K562 (cell line): ENCODE measurements around the gene MARK2. TPM values are rescaled to one million over a fixed set of nuclear protein-coding genes. Genes with fewer than 3 reads are reported as not detected.
A peak's percentile ranks its signal among the peaks of the same experiment; 100 is the strongest.

Experiments
- ATAC-seq: fragments of 200-7000 bp; cut with Tn5 transposase; 3 replicates; pipeline ENCODE4 v1.9.1; 2020; ENCODE audit warnings: moderate library complexity
- BruUV-seq: library from RNA; stranded (reverse); fragments of 400-500 nt; replicated peaks from 2 replicates; lab custom pipeline; 2021; lab: Mats Ljungman, UMichigan
- CTCF ChIA-PET: fragments of 300-600 bp; formaldehyde crosslinking; extraction: SDS; loops from one replicate; lab custom pipeline; 2021; ENCODE audit warnings: low intra/inter-chr PET ratio; lab: Yijun Ruan, JAX
- POLR2A ChIA-PET: fragments of 300-600, 350-650 bp; sonication (Branson Sonifier 250); formaldehyde crosslinking; extraction: SDS; loops from one replicate; lab custom pipeline; 2021; ENCODE audit warnings: antibody characterized with exemption, inconsistent platforms; lab: Yijun Ruan, JAX
- DNase-seq, 4 experiments: peaks; one replicate each; pipeline versions ENCODE4 v3.0.0 to v3.0.0-alpha.2; 2011 to 2018; ENCODE audit warnings: low spot score in 3 of 4, mixed read lengths in 3 of 4; ENCODE audit errors: extremely low read depth in 1 of 4
- FAIRE-seq: peaks from 2 replicates; lab custom pipeline; 2011; peaks lifted over from hg19 to GRCh38; lab: Jason Lieb, UNC
- H2AFZ ChIP-seq: 2 replicates; pipeline ENCODE4 v1.6.0; 2011; ENCODE audit warnings: low read depth, low read length, control low read depth, inconsistent platforms
- H3K27ac ChIP-seq: fragments of 200-600 bp; 3 replicates; pipeline ENCODE4 v1.8.0; 2011; ENCODE audit warnings: low read depth, mild to moderate bottlenecking, control low read depth, inconsistent platforms, low read length, moderate library complexity, mixed read lengths; ENCODE audit errors: extremely low read depth
- H3K27me3 ChIP-seq, 2 experiments: fragments of 300-600 bp in 1 of 2; 2 replicates in 1 of 2; 3 replicates in 1 of 2; pipeline versions ENCODE4 v1.6.0 to v1.8.0; 2011; ENCODE audit warnings: inconsistent platforms in 2 of 2, low read length in 2 of 2, mild to moderate bottlenecking in 1 of 2, mixed read lengths in 1 of 2, moderate library complexity in 1 of 2; ENCODE audit not compliant: control insufficient read depth in 2 of 2, insufficient read depth in 2 of 2
- H3K36me3 ChIP-seq: fragments of 300-600 bp; 3 replicates; pipeline ENCODE4 v1.8.0; 2011; ENCODE audit warnings: mild to moderate bottlenecking, low read length, inconsistent platforms; ENCODE audit not compliant: control insufficient read depth, insufficient read depth
- H3K4me1 ChIP-seq, 2 experiments: fragments of 200-600 bp in 1 of 2; replicated peaks in 1 of 2; 2 replicates in 1 of 2; 3 replicates in 1 of 2; pipeline versions ENCODE4 v1.5.1 to v1.8.0; 2011; ENCODE audit warnings: inconsistent platforms in 2 of 2, low read length in 2 of 2, mild to moderate bottlenecking in 1 of 2, mixed read lengths in 1 of 2, moderate library complexity in 1 of 2; ENCODE audit not compliant: control insufficient read depth in 2 of 2, insufficient read depth in 2 of 2
- H3K4me2 ChIP-seq: 2 replicates; pipeline ENCODE4 v1.6.1; 2011; ENCODE audit warnings: low read length, control low read depth, inconsistent platforms, mixed read lengths; ENCODE audit not compliant: insufficient read depth
- H3K4me3 ChIP-seq: fragments of 200-600 bp; sonication (generic), shearing (Covaris generic); 2 replicates; pipeline ENCODE4 v1.5.1; 2016; ENCODE audit warnings: control low read depth, inconsistent platforms
- H3K79me2 ChIP-seq: fragments of 200-600 bp; 3 replicates; pipeline ENCODE4 v1.8.0; 2011; ENCODE audit warnings: low read length, inconsistent platforms; ENCODE audit not compliant: control insufficient read depth, insufficient read depth
- H3K9ac ChIP-seq, 2 experiments: 2 replicates each; pipeline versions ENCODE4 v1.6.0 to v1.6.1; 2011; ENCODE audit warnings: low read depth in 2 of 2, low read length in 2 of 2, control low read depth in 1 of 2, inconsistent platforms in 1 of 2, mild to moderate bottlenecking in 1 of 2, mixed read lengths in 1 of 2; ENCODE audit not compliant: insufficient read depth in 1 of 2
- H3K9me1 ChIP-seq: one replicate; pipeline ENCODE4 v1.6.0; 2011; ENCODE audit warnings: inconsistent platforms, mild to moderate bottlenecking, low read length, moderate library complexity; ENCODE audit not compliant: control insufficient read depth, insufficient read depth
- H3K9me3 ChIP-seq: replicated peaks from 2 replicates; pipeline ENCODE4 v1.5.1; 2011; ENCODE audit warnings: low read depth, low read length, inconsistent platforms; ENCODE audit not compliant: control insufficient read depth, insufficient read depth
- H4K20me1 ChIP-seq: replicated peaks from 2 replicates; pipeline ENCODE4 v1.6.1; 2011; ENCODE audit warnings: low read length, inconsistent platforms, mixed read lengths; ENCODE audit not compliant: control insufficient read depth, insufficient read depth
- DMBX1 ChIP-seq: fragments of 250-450 bp; sonication (Bioruptor Pico); IDR thresholded peaks from 2 replicates; pipeline ENCODE4 v1.8.0; 2022; ENCODE audit warnings: inconsistent platforms, mild to moderate bottlenecking, moderate library complexity, borderline replicate concordance
- L3MBTL2 ChIP-seq: fragments of 450-650 bp; IDR thresholded peaks from 2 replicates; pipeline ENCODE4 v1.6.1; 2016; ENCODE audit warnings: mild to moderate bottlenecking, moderate library complexity
- MEIS2 ChIP-seq: fragments of 450-650 bp; IDR thresholded peaks from 2 replicates; pipeline ENCODE4 v1.6.1; 2014; ENCODE audit warnings: mild to moderate bottlenecking; ENCODE audit not compliant: partially characterized antibody
- NFE2L1 ChIP-seq: fragments of 450-650 bp; IDR thresholded peaks from 2 replicates; pipeline ENCODE4 v1.6.1; 2016; ENCODE audit warnings: missing genetic modification characterization, low read depth, mild to moderate bottlenecking, missing compliant biosample characterization, moderate library complexity, borderline replicate concordance
- PCBP2 ChIP-seq: fragments of 200-400 bp; formaldehyde crosslinking; IDR thresholded peaks from 2 replicates; pipeline ENCODE4 v1.6.1; 2018; ENCODE audit warnings: low read length, low read depth, mild to moderate bottlenecking, moderate library complexity; ENCODE audit not compliant: poor library complexity, severe bottlenecking
- TEAD4 ChIP-seq, 2 experiments: sonication (generic) in 1 of 2; formaldehyde crosslinking in 1 of 2; IDR thresholded peaks; 2 replicates each; pipeline versions ENCODE4 v1.6.1 to v1.8.0; 2012 to 2022; ENCODE audit warnings: borderline replicate concordance in 1 of 2, inconsistent platforms in 1 of 2, low read length in 1 of 2, mild to moderate bottlenecking in 1 of 2, missing genetic modification reagents in 1 of 2
- XRCC4 ChIP-seq: IDR thresholded peaks from one replicate; pipeline ENCODE4 v1.6.1; 2011; ENCODE audit not compliant: insufficient read depth, insufficient read length; ENCODE audit errors: extremely low read depth
- ZFP1 ChIP-seq: fragments of 450-650 bp; formaldehyde crosslinking; IDR thresholded peaks from 2 replicates; pipeline ENCODE4 v1.4.0; 2020; ENCODE audit warnings: mild to moderate bottlenecking, mixed read lengths
- ZNF212 ChIP-seq: fragments of 450-650 bp; formaldehyde crosslinking; IDR thresholded peaks from 2 replicates; pipeline ENCODE4 v1.4.0; 2020; ENCODE audit warnings: mild to moderate bottlenecking
- ZNF764 ChIP-seq: fragments of 250-450 bp; sonication (Bioruptor Pico); IDR thresholded peaks from 2 replicates; pipeline ENCODE4 v1.4.0; 2020; ENCODE audit warnings: low read depth, mild to moderate bottlenecking, moderate library complexity
- WGBS: fragments of 100-300 bp; shearing (Covaris generic); methylation state at CpG from one replicate; pipeline ENCODE4 v1.1.6; 2016; ENCODE audit warnings: low coverage, mixed read lengths; ENCODE audit not compliant: insufficient coverage; ENCODE audit errors: missing lambda C conversion rate; 5-methylcytosine and 5-hydroxymethylcytosine counted together
- in situ Hi-C: fragments of 300-500 bp; cut with MboI; formaldehyde crosslinking; loops from 4 replicates; pipeline ENCODE4 v1.15.0; 2018; ENCODE audit warnings: inconsistent platforms, mixed read lengths
- intact Hi-C: fragments of 100-400 bp; cut with micrococcal nuclease; formaldehyde crosslinking; loops from 2 replicates; pipeline ENCODE4 v1.14.2; 2022
- polyA plus RNA-seq, 8 experiments: library from polyadenylated mRNA; depleted of rRNA in 4 of 8; stranded (reverse) in 5 of 8; unstranded in 3 of 8; fragments of >200 nt; fragmentation: Nextera tagmentation in 2 of 8; fragmentation: Illumina TruSeq in 1 of 8; extraction: Ambion mirVana in 2 of 8; extraction: Trizol in 1 of 8; gene quantifications; 2 replicates each; pipeline versions ENCODE4 v1.2.1 to v1.2.3, GENCODE V29; 2011 to 2014; ENCODE audit warnings: inconsistent platforms in 1 of 8, missing spikeins in 1 of 8
- total RNA-seq, 7 experiments: library from RNA; depleted of rRNA in 6 of 7; stranded (reverse); fragments of >200 nt in 6 of 7; fragmentation: Illumina TruSeq in 2 of 7; extraction: Trizol in 2 of 7; gene quantifications; 2 replicates each; pipeline versions ENCODE4 v1.2.1 to v1.2.3, GENCODE V29; 2011 to 2021; ENCODE audit warnings: low replicate concordance in 1 of 7
- TF ChIP-seq, protein P1 (sequence below): sonication (generic); formaldehyde crosslinking; IDR thresholded peaks from 2 replicates; pipeline ENCODE4 v1.9.0; 2022; ENCODE audit warnings: mild to moderate bottlenecking, missing genetic modification reagents
- TF ChIP-seq, protein P2 (sequence below): sonication (generic); formaldehyde crosslinking; IDR thresholded peaks from 2 replicates; pipeline ENCODE4 v1.8.0; 2022; ENCODE audit warnings: mild to moderate bottlenecking, missing genetic modification reagents
- TF ChIP-seq, protein P3 (sequence below): sonication (generic); formaldehyde crosslinking; IDR thresholded peaks from 2 replicates; pipeline ENCODE4 v1.8.0; 2023; ENCODE audit warnings: mild to moderate bottlenecking, missing genetic modification reagents

The MARK2 gene
- total and polyA plus RNA-seq, 9 of the 15 experiments (the other 6 are each of a cell fraction or from before 2014, with no cell fraction given) = 0.32 to 43.5 (median 15.1) TPM

DNA sequence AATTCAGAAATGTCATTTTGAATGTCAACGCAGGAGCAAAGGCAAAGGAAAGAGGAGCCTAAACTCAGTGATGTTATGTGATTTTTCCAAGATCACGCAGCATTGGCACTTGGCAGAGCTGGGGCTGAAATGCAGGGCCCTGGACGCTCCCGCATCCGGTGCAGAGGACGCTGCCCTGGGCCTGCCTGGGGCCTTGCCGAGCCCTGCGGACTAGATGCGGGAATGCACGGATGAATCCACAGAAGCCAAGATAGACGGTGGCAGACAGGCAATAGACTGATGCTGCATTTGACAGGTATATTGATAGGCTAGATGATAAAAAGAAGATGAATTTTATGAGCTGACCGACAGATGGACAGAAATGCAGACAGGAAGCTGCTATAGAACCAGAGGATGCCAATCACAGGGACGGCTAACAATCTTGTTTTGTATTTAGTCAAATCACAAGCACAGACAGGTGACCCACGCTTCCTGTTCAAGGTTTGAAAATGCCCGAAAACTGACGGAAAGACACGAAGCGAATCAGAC, 696 bp upstream of the MARK2 start (continued):
- no peak for TF ChIP-seq ZFP1 (CRISPR knock-in tag)
- no peak for TF ChIP-seq ZNF764 (CRISPR knock-in tag)
- TF ChIP-seq, protein P1, sequence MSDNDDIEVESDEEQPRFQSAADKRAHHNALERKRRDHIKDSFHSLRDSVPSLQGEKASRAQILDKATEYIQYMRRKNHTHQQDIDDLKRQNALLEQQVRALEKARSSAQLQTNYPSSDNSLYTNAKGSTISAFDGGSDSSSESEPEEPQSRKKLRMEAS (CRISPR knock-in tag) = peak; percentile 4; the same call in 1 of the 2 replicates
- no peak for TF ChIP-seq PCBP2
- TF ChIP-seq DMBX1 = no peak
- TF ChIP-seq L3MBTL2 = peak; percentile 30; the same call in 1 of the 2 replicates
- peak; percentile 30 for TF ChIP-seq MEIS2

DNA sequence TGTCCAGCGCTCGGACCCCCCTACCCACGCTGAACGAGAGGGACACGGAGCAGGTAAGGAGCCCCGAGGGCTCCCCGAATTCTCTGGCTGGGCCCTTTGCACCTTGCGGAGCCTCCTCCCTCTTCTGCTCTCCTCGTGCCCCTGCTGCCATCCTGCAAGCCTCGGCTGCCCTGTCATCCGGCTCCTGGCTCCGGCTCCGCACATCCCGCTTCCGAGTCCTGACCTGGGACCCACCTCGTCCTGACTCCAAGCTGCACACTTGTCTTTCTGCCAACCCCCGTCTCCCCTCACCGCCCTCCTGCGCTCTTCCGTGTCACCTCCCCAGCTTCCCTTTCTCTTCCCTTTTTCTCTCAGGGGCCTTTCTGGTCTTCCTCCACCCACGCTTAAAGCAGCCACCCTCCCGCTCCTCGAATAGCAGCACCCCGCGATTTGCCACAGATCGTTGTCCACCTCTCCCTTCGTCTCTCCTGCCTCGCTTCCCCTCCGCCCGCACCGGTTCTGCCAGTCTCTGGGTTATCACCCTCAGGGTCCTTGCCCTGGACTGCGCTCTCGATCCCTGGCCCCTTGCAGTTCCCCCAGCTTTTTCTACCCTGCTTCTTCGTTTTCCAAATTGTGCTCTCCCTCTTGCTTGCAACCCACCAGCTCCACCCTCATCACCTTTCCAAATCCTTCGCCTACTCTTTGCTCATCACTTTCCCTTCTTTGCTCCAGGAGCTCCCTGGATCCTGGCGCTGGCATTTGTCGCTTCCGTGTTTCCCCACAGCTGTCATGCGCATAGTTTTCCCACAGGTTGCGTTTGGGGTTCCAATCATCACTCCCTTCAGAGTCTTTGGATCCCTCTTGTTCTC, 822 bp downstream of the MARK2 start:
- POLR2A ChIA-PET = interaction anchor here (0.6 to 2.0 kb wide), 7 partner anchors 10 to 131 kb away, joined by 3 to 26 read pairs (median 4); partner anchors contain the start of genes NAA40 and RCOR2
- no TSS peak for BruUV-seq
- no peak for FAIRE-seq
- Histone ChIP-seq H3K4me3 (peak overlapping the region; percentile 95), H3K9me3 (no peaks in the 10 kb centered on the region), H3K9ac (peak overlapping the region; percentile 87 to 95), H4K20me1 (peaks cover 28% of the 10 kb centered on the region), H3K27me3 (no peaks in the 10 kb centered on the region), H3K79me2 (peaks cover 56% of the 10 kb centered on the region), H3K27ac (peak overlapping the region; percentile 78), H3K9me1 (peaks cover 3% of the 10 kb centered on the region), H2AFZ (peak overlapping the region; percentile 51), H3K4me2 (peak overlapping the region; percentile 93), H3K4me1 (peaks cover 24 to 33% of the 10 kb centered on the region in 2 experiments), H3K36me3 (peaks cover 36% of the 10 kb centered on the region; the same call in 2 of the 3 replicates)
- WGBS = under 1% methylated on average over 39 of the region's 40 CpGs
- peak in 3 of 4 experiments; percentile 45 to 58 (median 57) for DNase-seq
- intact Hi-C loops = loop anchor here (5.0 to 10.0 kb wide), 2 partner anchors 72 to 465 kb away; partner anchors contain the start of genes CATSPERZ, ESRRA and ZFTA
- ATAC-seq = no peak
- CTCF ChIA-PET = interaction anchor here (0.6 to 2.8 kb wide), 2 partner anchors 32 to 99 kb away, joined by 4 to 12 read pairs; no protein-coding TSS in a partner anchor
- in situ Hi-C loops = loop anchor here (5.0 to 10.0 kb wide), 2 partner anchors 105 to 308 kb away; no protein-coding TSS in a partner anchor
- TF ChIP-seq, protein P2, sequence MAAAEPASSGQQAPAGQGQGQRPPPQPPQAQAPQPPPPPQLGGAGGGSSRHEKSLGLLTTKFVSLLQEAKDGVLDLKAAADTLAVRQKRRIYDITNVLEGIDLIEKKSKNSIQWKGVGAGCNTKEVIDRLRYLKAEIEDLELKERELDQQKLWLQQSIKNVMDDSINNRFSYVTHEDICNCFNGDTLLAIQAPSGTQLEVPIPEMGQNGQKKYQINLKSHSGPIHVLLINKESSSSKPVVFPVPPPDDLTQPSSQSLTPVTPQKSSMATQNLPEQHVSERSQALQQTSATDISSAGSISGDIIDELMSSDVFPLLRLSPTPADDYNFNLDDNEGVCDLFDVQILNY = no peak
- TF ChIP-seq, protein P3, sequence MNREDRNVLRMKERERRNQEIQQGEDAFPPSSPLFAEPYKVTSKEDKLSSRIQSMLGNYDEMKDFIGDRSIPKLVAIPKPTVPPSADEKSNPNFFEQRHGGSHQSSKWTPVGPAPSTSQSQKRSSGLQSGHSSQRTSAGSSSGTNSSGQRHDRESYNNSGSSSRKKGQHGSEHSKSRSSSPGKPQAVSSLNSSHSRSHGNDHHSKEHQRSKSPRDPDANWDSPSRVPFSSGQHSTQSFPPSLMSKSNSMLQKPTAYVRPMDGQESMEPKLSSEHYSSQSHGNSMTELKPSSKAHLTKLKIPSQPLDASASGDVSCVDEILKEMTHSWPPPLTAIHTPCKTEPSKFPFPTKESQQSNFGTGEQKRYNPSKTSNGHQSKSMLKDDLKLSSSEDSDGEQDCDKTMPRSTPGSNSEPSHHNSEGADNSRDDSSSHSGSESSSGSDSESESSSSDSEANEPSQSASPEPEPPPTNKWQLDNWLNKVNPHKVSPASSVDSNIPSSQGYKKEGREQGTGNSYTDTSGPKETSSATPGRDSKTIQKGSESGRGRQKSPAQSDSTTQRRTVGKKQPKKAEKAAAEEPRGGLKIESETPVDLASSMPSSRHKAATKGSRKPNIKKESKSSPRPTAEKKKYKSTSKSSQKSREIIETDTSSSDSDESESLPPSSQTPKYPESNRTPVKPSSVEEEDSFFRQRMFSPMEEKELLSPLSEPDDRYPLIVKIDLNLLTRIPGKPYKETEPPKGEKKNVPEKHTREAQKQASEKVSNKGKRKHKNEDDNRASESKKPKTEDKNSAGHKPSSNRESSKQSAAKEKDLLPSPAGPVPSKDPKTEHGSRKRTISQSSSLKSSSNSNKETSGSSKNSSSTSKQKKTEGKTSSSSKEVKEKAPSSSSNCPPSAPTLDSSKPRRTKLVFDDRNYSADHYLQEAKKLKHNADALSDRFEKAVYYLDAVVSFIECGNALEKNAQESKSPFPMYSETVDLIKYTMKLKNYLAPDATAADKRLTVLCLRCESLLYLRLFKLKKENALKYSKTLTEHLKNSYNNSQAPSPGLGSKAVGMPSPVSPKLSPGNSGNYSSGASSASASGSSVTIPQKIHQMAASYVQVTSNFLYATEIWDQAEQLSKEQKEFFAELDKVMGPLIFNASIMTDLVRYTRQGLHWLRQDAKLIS (CRISPR knock-in tag) = 0 out of 2 replicates have a peak, but pooled peaks have one; percentile 7
- TF ChIP-seq ZNF212 = no peak
- no peak for TF ChIP-seq NFE2L1
- TF ChIP-seq TEAD4 (IDR thresholded peaks at IDR 0.05; ENCODE audit: low read length) = no peak
- TF ChIP-seq TEAD4 (CRISPR knock-in tag; IDR thresholded peaks at IDR 0.05; ENCODE audit: borderline replicate concordance) = no peak
- no peak for TF ChIP-seq XRCC4
